Peyer's patch (tissue), 4 donors: ENCODE measurements around the gene RAD51B. TPM values are rescaled to one million over a fixed set of nuclear protein-coding genes. Genes with fewer than 3 reads are reported as not detected.

Experiments
- DNase-seq, 3 donors: peaks; one replicate each; pipeline ENCODE4 v3.0.0-alpha.2; 2017 to 2019
- H3K27ac ChIP-seq, 4 donors: fragments of 200-600 bp; sonication (generic); one replicate each; pipeline ENCODE4 v1.5.1; 2016 to 2019
- H3K27me3 ChIP-seq, 2 donors: fragments of 200-600 bp; sonication (generic); one replicate each; pipeline ENCODE4 v1.5.1; 2019
- H3K36me3 ChIP-seq, 3 donors: fragments of 200-600 bp; sonication (generic); one replicate each; pipeline ENCODE4 v1.5.1; 2016 to 2019
- H3K4me1 ChIP-seq, 4 donors: fragments of 200-600 bp; sonication (generic); one replicate each; pipeline ENCODE4 v1.5.1; 2016 to 2019
- H3K4me3 ChIP-seq, 4 donors: fragments of 200-600 bp; sonication (generic); 1 replicate in 3 of 4; 2 replicates in 1 of 4; pipeline ENCODE4 v1.5.1; 2016 to 2019; ENCODE audit warnings: mild to moderate bottlenecking in 1 of 4
- H3K9me3 ChIP-seq, 4 donors: fragments of 200-600 bp; sonication (generic); one replicate each; pipeline ENCODE4 v1.5.1; 2016 to 2019; ENCODE audit warnings: mild to moderate bottlenecking in 1 of 4
- POLR2A ChIP-seq, 2 donors: fragments of 450-650 bp; IDR thresholded peaks; one replicate each; pipeline ENCODE4 v1.5.1; 2017; ENCODE audit warnings: antibody characterized with exemption in 2 of 2, mild to moderate bottlenecking in 2 of 2, moderate library complexity in 2 of 2
- total RNA-seq, 4 donors: library from RNA; depleted of rRNA; stranded (reverse); fragments of >200 nt; gene quantifications; one replicate each; pipeline ENCODE4 v1.1.0, GENCODE V29; 2016
- TF ChIP-seq, protein P1 (sequence below), 6 experiments: fragments of 450-650 bp in 4 of 6; fragments of 200-600 bp in 2 of 6; sonication (generic) in 1 of 6; IDR thresholded peaks; one replicate each; pipeline ENCODE4 v1.5.1; 2017 to 2019; ENCODE audit warnings: antibody characterized with exemption in 6 of 6, mild to moderate bottlenecking in 3 of 6, moderate library complexity in 1 of 6

The RAD51B gene
- total RNA-seq, 4 donors from 2014 or later = 12.6 to 103 (median 33.1) TPM

- Histone ChIP-seq H3K27ac (no peak overlapping the region), H3K4me3 (no peak overlapping the region), H3K27me3 (no peaks in the 10 kb centered on the region), H3K4me1 (no peaks in the 10 kb centered on the region), H3K36me3 (no peaks in the 10 kb centered on the region), H3K9me3 (peaks cover 0 to 8% (median 2%) of the 10 kb centered on the region in 4 donors)
- DNase-seq = no peak
- TF ChIP-seq, protein P1, sequence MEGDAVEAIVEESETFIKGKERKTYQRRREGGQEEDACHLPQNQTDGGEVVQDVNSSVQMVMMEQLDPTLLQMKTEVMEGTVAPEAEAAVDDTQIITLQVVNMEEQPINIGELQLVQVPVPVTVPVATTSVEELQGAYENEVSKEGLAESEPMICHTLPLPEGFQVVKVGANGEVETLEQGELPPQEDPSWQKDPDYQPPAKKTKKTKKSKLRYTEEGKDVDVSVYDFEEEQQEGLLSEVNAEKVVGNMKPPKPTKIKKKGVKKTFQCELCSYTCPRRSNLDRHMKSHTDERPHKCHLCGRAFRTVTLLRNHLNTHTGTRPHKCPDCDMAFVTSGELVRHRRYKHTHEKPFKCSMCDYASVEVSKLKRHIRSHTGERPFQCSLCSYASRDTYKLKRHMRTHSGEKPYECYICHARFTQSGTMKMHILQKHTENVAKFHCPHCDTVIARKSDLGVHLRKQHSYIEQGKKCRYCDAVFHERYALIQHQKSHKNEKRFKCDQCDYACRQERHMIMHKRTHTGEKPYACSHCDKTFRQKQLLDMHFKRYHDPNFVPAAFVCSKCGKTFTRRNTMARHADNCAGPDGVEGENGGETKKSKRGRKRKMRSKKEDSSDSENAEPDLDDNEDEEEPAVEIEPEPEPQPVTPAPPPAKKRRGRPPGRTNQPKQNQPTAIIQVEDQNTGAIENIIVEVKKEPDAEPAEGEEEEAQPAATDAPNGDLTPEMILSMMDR (IDR thresholded peaks at IDR 0.05) = no peak
- no peak for TF ChIP-seq POLR2A (IDR thresholded peaks at IDR 0.05)
These were observed 714.7 kb downstream of the RAD51B start for GRCh38 chr14:68534276-68534675.

DNA sequence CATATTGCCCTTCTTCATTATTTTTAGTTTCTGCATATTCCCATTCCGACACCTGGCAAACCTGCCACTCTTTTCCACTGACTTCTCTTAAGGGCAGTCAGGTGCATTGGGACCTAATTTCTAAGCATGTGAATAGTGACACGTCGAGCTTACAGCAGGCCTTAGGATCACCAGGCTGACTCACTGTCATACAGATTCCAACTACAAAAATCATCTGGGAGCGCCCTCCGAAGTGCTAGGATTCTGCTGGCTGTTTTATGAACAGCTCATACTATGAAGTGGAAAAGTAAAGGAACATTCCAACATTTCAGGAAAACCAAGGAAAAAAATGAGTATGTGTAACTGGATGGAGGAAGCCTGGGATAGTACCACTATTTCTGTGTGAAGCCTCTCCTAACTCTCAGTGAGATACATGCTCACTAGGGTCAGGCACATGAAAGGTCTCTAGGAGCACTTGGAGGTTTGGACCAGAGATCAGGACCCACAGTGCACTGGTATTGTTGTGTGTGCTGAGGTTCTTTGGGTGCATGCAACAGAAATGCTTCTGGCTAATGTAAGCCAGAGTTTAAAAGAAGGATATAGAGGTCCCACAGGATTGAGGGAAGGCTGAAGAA is 715.9 kb downstream of the RAD51B start:
- no peak overlapping the region for H3K27ac ChIP-seq
- no peak overlapping the region for H3K4me3 ChIP-seq
- DNase-seq = no peak
- TF ChIP-seq, protein P1 (IDR thresholded peaks at IDR 0.05) = no peak
- TF ChIP-seq POLR2A (IDR thresholded peaks at IDR 0.05) = no peak
- H3K4me1 ChIP-seq = no peaks in the 10 kb centered on the region
- no peaks in the 10 kb centered on the region for H3K27me3 ChIP-seq
- H3K36me3 ChIP-seq = no peaks in the 10 kb centered on the region
- peaks cover 0 to 7% (median under 1%) of the 10 kb centered on the region in 4 donors for H3K9me3 ChIP-seq

DNA sequence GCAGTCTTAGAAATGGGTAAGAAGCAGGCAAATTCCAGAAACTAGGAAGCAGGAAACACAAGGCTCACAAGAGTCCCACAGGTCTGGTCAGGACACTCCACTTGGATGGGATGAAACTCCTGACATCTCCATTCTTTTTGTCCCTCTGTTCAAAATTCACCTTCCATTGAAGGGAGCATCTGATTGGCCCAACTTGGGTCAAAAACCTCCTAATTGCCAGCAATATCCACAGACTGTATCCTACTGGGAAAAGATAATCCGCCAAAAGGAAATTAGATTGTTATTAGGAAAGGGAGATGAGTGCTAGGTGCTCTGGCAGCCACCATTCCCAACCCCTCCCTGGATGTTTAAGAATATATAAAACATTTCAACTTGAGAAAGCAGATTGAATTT is 716.4 kb downstream of the RAD51B start:
- TF ChIP-seq, protein P1 (IDR thresholded peaks at IDR 0.05) = no peak
- TF ChIP-seq POLR2A (IDR thresholded peaks at IDR 0.05) = no peak
- H3K4me1 ChIP-seq = no peaks in the 10 kb centered on the region
- no peaks in the 10 kb centered on the region for H3K27me3 ChIP-seq
- DNase-seq = no peak
- no peak overlapping the region for H3K27ac ChIP-seq
- no peak overlapping the region for H3K4me3 ChIP-seq
- H3K9me3 ChIP-seq = peaks cover 0 to 7% (median 0%) of the 10 kb centered on the region in 4 donors
- no peaks in the 10 kb centered on the region for H3K36me3 ChIP-seq

DNA sequence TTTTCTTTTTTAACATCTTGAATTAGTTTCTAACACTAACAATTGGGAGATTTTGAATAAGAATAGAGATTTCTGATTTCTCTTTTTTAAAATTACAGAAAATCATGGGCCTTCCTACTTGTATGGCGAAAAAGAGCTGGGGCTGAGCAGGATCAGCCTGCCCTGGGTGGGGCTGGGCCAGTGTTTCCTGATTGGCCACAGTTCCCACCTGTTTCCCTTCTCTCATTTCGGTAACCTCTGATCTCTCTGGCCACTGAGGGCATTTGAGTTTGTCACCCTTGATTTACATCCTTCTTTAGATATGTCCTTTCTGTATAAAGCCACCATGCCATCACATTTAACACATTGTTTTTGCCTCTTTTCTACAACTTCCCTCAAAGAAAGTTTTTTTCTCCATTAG is 719.1 kb downstream of the RAD51B start:
- Histone ChIP-seq H3K4me1 (no peaks in the 10 kb centered on the region), H3K27ac (no peak overlapping the region), H3K36me3 (no peaks in the 10 kb centered on the region), H3K9me3 (no peaks in the 10 kb centered on the region), H3K4me3 (no peak overlapping the region), H3K27me3 (no peaks in the 10 kb centered on the region)
- no peak for TF ChIP-seq POLR2A (IDR thresholded peaks at IDR 0.05)
- TF ChIP-seq, protein P1 (IDR thresholded peaks at IDR 0.05) = no peak
- no peak for DNase-seq

DNA sequence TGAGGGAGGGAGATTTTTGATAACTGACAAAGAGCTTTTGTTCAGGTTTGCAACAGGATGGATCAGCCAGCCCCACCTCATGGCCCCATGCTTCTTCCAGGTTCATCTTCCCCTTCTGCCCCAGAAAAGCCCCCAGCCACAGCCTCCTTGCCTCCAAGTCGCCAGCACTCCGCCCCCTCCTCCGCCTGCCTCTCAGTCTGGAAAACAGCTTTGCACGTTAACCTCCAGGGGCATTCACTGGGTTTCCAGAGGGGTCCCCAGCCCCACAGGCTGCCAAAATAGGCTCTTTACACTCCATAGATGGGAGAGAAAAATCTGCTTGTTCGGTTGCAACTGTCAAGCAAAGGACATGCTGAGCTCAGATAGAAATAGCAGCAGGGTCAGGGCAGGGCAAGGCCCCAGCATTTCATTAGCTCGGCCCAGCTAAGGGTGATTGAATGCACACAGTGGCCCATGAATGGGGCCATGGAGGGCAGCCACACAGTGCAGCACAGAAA is 719.7 kb downstream of the RAD51B start:
- TF ChIP-seq, protein P1 (IDR thresholded peaks at IDR 0.05) = no peak
- TF ChIP-seq POLR2A (IDR thresholded peaks at IDR 0.05) = no peak
- Histone ChIP-seq H3K27me3 (no peaks in the 10 kb centered on the region), H3K27ac (peak overlapping the region in 2 of 4 donors; percentile 17 to 25), H3K9me3 (no peaks in the 10 kb centered on the region), H3K4me3 (no peak overlapping the region), H3K4me1 (no peaks in the 10 kb centered on the region), H3K36me3 (no peaks in the 10 kb centered on the region)
- no peak for DNase-seq
